Measurements from ENCODE around the gene OPRM1. TPM values are rescaled to one million over a fixed set of nuclear protein-coding genes. Genes with fewer than 3 reads are reported as not detected.

Gene OPRM1
- total RNA-seq, 1 donor from 2014 or later, result not detected

DNA sequence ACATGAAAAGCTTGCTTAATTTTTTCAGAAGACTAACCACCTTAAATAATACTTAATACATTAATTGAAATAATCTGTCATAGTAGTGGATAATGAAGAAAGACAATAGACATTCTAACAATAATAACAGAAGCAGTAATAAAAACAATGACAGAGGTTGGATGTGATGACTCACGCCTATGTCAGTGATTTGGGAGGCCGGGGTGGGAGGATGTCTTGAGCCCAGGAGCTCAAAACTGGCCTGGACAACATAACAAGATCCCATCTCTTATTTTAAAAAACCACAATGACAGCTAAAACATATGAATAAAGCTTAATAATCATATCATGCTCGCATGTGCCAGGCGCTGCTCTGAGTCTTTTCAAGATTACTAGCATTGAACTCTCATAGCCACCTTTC, 212.1 kb downstream of the OPRM1 start:
- H3K27me3 ChIP-seq, result no peaks in the 10 kb centered on the region
- TF ChIP-seq, protein P1, sequence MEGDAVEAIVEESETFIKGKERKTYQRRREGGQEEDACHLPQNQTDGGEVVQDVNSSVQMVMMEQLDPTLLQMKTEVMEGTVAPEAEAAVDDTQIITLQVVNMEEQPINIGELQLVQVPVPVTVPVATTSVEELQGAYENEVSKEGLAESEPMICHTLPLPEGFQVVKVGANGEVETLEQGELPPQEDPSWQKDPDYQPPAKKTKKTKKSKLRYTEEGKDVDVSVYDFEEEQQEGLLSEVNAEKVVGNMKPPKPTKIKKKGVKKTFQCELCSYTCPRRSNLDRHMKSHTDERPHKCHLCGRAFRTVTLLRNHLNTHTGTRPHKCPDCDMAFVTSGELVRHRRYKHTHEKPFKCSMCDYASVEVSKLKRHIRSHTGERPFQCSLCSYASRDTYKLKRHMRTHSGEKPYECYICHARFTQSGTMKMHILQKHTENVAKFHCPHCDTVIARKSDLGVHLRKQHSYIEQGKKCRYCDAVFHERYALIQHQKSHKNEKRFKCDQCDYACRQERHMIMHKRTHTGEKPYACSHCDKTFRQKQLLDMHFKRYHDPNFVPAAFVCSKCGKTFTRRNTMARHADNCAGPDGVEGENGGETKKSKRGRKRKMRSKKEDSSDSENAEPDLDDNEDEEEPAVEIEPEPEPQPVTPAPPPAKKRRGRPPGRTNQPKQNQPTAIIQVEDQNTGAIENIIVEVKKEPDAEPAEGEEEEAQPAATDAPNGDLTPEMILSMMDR (IDR thresholded peaks at IDR 0.05), result no peak
- no peak for DNase-seq
- H3K27ac ChIP-seq, result no peak overlapping the region
- no peaks in the 10 kb centered on the region for H3K9me3 ChIP-seq
- no peaks in the 10 kb centered on the region for H3K4me1 ChIP-seq
- intact Hi-C loops (cut with DNase I), result no loop called here
- H3K36me3 ChIP-seq, result no peaks in the 10 kb centered on the region
- no peak overlapping the region for H3K4me3 ChIP-seq
- no peak for ATAC-seq

DNA sequence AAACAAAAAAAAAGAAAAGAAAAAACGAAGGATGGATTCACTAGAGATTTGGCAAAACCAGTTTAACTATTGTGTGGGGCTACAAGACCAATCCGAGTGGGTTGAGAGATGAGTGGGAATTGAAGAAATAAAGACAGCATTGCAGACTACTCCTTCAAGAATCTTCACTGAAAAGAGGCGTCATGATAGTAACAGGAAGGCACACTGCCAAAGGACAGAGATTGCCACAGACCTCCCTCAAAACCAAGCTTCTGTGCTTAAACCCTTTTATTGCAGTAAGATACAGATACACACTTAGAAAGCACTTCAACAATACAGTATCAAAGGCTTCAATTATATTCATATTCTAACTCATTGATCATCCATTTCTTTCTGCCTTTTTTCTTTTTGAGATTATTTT, 213.6 kb downstream of the OPRM1 start:
- ATAC-seq, result no peak
- TF ChIP-seq, protein P1 (IDR thresholded peaks at IDR 0.05), result no peak

DNA sequence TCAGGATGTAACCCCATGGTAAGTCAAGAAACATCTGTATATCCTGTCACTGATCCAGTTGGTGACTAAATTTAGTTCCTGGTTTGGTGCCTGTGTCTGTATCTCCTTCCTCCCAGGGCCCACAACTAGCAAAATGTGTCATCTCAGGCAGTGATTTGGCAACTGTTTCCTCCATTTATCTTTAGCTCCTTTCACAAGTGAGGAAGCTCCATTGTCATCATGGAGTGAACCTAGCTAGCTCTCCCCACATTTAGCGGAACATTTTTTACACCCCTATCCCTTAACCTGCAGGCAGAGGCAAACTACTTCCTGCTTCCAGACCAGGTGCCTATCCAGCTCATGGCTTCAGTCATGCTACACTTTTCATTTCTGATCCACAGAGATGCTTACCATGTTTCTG, 218.0 kb downstream of the OPRM1 start:
- no peaks in the 10 kb centered on the region for H3K9me3 ChIP-seq
- H3K27me3 ChIP-seq, result no peaks in the 10 kb centered on the region
- no peak overlapping the region for H3K4me3 ChIP-seq
- DNase-seq (no peak), ATAC-seq (peak; percentile 84)
- no peaks in the 10 kb centered on the region for H3K36me3 ChIP-seq
- intact Hi-C loops (cut with DNase I), result no loop called here
- TF ChIP-seq, protein P1 (IDR thresholded peaks at IDR 0.05), result no peak
- peaks cover 4% of the 10 kb centered on the region for H3K4me1 ChIP-seq
- H3K27ac ChIP-seq, result no peak overlapping the region

More for the DNA sequence above, 213.6 kb downstream of the OPRM1 start:
- H3K4me3 ChIP-seq, result no peak overlapping the region
- no peak overlapping the region for H3K27ac ChIP-seq
- intact Hi-C loops (cut with DNase I), result no loop called here
- no peaks in the 10 kb centered on the region for H3K9me3 ChIP-seq
- no peak for DNase-seq
- H3K4me1 ChIP-seq, result no peaks in the 10 kb centered on the region
- H3K27me3 ChIP-seq, result no peaks in the 10 kb centered on the region
- H3K36me3 ChIP-seq, result no peaks in the 10 kb centered on the region

DNA sequence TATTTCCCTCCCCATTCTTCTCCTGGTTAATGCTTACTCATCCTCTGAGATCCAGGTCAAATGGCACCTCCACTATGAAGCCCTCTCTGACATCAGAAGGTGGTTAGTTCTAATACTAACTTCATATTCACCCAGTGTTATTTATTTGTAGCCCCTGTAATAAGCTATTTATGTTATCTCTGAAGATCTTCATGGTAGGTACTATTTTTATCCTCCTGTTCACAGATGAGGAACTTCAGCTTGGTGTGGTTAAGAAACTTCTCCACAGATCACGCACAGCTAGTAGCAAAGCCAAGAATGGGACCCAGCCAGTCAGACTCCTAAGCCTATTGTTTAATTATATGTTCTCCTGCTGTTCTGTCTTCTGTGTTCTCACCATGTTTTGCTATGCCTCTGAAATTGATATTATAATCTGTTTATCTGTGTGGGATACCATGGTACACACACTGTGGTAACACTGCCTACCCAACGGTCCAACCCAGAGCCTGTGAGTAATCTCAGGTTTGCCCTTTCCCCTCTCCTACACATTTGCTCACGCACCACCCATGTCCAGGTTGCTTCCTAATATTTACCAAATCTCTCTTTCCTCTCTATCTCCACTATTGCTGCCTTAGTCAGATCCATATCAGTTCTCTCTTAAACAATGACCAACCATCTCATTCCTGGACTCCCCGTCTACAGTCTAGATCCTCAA, 219.2 kb downstream of the OPRM1 start:
- no peak for DNase-seq
- TF ChIP-seq, protein P1 (IDR thresholded peaks at IDR 0.05), result no peak
- no peaks in the 10 kb centered on the region for H3K27me3 ChIP-seq
- peaks cover 4% of the 10 kb centered on the region for H3K4me1 ChIP-seq
- H3K27ac ChIP-seq, result no peak overlapping the region
- intact Hi-C loops (cut with DNase I), result no loop called here
- ATAC-seq, result peak; percentile 73
- H3K36me3 ChIP-seq, result no peaks in the 10 kb centered on the region
- H3K9me3 ChIP-seq, result no peaks in the 10 kb centered on the region
- H3K4me3 ChIP-seq, result no peak overlapping the region

DNA sequence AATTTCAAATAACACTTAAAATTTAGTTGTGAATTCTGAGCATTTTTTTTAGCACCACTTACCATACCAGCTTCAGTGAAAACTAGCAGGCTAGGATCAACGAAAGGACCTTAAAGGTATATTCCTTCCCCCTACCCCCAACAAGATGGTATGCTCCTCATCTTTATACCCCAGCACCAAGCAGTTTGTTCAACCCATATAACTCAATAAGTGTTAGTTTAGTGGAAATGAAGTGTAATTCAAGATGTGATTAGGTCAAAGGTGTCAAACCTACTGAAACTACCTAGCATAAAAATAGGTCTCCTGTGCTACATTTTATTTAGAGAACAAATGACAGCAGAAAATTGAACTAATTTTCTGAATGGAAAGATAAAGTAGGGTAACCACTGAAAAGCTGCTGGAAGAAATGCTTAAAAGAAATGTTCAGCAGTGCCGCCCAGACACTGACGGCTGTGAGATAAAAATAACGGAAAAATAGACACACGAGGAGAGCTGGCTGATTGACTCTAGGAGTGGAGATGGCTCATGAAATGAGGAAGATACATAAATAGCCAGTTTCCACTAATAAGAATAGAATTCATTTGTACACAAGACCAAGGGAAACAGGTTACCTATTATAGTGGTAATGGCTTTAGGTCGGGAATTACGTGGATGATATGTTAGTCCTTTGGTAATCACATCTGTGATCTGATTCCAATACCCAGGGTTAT, 222.8 kb downstream of the OPRM1 start:
- H3K9me3 ChIP-seq, result no peaks in the 10 kb centered on the region
- DNase-seq (no peak), ATAC-seq (no peak)
- no peaks in the 10 kb centered on the region for H3K36me3 ChIP-seq
- peaks cover 4% of the 10 kb centered on the region for H3K4me1 ChIP-seq
- no peak overlapping the region for H3K4me3 ChIP-seq
- intact Hi-C loops (cut with DNase I), result no loop called here
- TF ChIP-seq, protein P1 (IDR thresholded peaks at IDR 0.05), result no peak
- no peak overlapping the region for H3K27ac ChIP-seq
- H3K27me3 ChIP-seq, result no peaks in the 10 kb centered on the region
